ENCODE data around the gene KCND3. TPM values are rescaled to one million over a fixed set of nuclear protein-coding genes. Genes with fewer than 3 reads are reported as not detected.

Gene KCND3
- total and polyA plus RNA-seq, 12 donors: 0.39 to 6.7 (median 3.1) TPM

DNA sequence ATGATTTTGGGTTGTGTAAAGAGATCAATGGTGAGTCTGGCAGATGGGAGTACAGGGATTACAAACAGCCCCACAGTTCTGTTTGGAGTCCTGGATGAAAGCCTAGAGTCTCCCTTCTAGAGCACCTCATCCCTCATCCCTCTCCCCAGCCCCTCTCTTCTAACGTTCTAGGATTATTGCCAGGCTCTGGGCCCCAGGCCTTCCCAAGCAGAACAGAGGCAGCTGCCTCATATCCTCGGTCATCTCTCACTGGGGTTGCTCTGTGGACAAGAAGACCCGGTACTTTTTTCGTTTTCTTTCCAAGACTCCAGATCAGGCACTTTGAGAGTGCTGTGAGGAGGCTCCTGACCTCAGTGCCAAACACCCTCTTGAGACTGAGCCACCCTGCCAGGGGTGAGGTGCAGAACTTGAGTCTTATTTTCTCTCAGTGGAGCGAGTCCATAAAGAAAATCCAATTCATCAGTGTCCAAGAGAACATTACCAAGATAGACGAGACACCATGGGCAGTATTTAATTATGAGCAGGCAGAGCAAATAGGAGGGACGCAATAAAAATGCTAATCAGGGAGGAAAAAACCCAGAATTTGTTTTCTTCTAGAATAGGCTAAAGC is 17.1 kb upstream of the KCND3 start:
- Histone ChIP-seq H3K4me1 (replicated peaks in 1 of 2) (peaks cover 0 to 3% of the 10 kb centered on the region in 2 donors), H3K4me3 (no peak overlapping the region), H3K27me3 (no peaks in the 10 kb centered on the region), H3K27ac (no peak overlapping the region), H3K9me3 (replicated peaks in 1 of 3) (no peaks in the 10 kb centered on the region), H3K36me3 (replicated peaks in 1 of 2) (no peaks in the 10 kb centered on the region)
- intact Hi-C loops (cut with DNase I): no loop called here
- 68 to 78% (median 76%) methylated on average over 7 of the region's 7 CpGs for WGBS, 4 donors
- TF ChIP-seq, protein P1, sequence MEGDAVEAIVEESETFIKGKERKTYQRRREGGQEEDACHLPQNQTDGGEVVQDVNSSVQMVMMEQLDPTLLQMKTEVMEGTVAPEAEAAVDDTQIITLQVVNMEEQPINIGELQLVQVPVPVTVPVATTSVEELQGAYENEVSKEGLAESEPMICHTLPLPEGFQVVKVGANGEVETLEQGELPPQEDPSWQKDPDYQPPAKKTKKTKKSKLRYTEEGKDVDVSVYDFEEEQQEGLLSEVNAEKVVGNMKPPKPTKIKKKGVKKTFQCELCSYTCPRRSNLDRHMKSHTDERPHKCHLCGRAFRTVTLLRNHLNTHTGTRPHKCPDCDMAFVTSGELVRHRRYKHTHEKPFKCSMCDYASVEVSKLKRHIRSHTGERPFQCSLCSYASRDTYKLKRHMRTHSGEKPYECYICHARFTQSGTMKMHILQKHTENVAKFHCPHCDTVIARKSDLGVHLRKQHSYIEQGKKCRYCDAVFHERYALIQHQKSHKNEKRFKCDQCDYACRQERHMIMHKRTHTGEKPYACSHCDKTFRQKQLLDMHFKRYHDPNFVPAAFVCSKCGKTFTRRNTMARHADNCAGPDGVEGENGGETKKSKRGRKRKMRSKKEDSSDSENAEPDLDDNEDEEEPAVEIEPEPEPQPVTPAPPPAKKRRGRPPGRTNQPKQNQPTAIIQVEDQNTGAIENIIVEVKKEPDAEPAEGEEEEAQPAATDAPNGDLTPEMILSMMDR (IDR thresholded peaks at IDR 0.05): no peak
- TF ChIP-seq POLR2A (IDR thresholded peaks at IDR 0.05): no peak
- no peak for DNase-seq

DNA sequence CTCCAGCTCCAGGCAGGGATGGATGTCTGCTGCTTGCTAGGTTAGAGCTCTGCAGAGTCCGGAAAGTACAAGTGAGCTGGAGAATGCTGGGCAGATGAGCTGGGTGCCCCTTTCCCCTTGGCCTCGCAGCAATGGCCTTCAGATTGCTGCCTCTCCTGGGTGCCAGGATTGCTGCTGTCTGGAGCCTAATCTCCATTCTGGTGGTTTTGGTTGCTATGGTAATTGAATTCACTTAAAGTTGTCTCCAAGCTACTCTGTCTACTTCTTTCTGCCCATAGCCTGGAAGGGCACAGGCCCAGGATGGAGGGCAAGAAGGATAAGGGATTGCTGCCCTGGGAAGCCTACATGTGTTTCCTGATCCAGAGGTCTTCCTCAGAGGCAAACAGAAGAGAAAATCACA is 14.6 kb upstream of the KCND3 start:
- no peak overlapping the region for H3K27ac ChIP-seq
- no peaks in the 10 kb centered on the region for H3K9me3 ChIP-seq (replicated peaks in 1 of 3)
- intact Hi-C loops (cut with DNase I): no loop called here
- no peaks in the 10 kb centered on the region for H3K4me1 ChIP-seq (replicated peaks in 1 of 2)
- no peak for TF ChIP-seq POLR2A (IDR thresholded peaks at IDR 0.05)
- no peaks in the 10 kb centered on the region for H3K27me3 ChIP-seq
- no peak for DNase-seq
- H3K36me3 ChIP-seq (replicated peaks in 1 of 2): no peaks in the 10 kb centered on the region
- WGBS, 4 donors: 61 to 100% (median 79%) methylated on average over 1 to 2 of the region's 2 CpGs
- H3K4me3 ChIP-seq: no peak overlapping the region

DNA sequence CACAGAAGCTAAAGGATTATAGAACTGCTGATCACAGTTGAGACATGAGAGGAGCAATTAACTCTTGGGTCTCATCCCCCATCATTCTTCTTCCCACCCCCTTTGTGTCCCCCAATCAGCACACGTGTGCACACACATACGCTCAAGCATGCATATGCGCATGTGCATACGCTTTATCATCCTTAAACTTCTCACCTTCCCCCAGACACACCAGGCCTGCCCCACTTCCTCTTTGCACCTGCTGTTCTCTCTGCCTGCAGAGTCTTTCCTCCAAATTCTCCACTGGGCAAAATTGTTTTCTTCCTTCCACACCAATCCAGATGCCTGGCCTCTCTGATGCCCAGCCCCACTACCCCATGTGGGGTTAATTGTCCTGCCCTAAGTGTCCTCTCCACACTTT is 13.0 kb upstream of the KCND3 start:
- no peaks in the 10 kb centered on the region for H3K9me3 ChIP-seq (replicated peaks in 1 of 3)
- no peak for DNase-seq
- no peaks in the 10 kb centered on the region for H3K27me3 ChIP-seq
- intact Hi-C loops (cut with DNase I): no loop called here
- H3K4me3 ChIP-seq: no peak overlapping the region
- no peak overlapping the region for H3K27ac ChIP-seq
- TF ChIP-seq, protein P1 (IDR thresholded peaks at IDR 0.05): no peak
- TF ChIP-seq POLR2A (IDR thresholded peaks at IDR 0.05): no peak
- H3K36me3 ChIP-seq (replicated peaks in 1 of 2): no peaks in the 10 kb centered on the region
- WGBS, 4 donors: 71 to 75% (median 74%) methylated on average over 4 of the region's 4 CpGs
- H3K4me1 ChIP-seq (replicated peaks in 1 of 2): no peaks in the 10 kb centered on the region

DNA sequence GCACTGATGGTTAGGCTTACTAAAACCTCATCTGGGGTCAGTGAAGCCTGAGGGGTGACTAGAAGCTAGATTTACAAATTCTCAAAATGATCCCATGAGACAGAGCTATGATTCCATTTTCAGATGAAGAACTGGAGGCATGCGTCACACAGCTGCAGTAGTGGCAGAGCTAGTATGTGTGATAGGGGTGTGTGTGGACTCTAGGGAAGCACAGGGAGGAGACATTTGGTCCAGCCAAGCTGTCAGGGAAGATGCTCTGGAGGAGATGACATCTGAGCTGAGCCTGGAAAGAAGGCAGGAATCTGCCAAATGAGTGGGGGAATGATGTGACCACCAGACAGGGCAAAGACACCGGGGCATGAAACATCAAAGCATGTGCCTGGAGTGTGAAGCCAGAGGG is 12.0 kb upstream of the KCND3 start:
- Histone ChIP-seq H3K27me3 (no peaks in the 10 kb centered on the region), H3K27ac (no peak overlapping the region), H3K4me1 (replicated peaks in 1 of 2) (no peaks in the 10 kb centered on the region), H3K9me3 (replicated peaks in 1 of 3) (no peaks in the 10 kb centered on the region), H3K36me3 (replicated peaks in 1 of 2) (no peaks in the 10 kb centered on the region), H3K4me3 (no peak overlapping the region)
- no peak for DNase-seq
- intact Hi-C loops (cut with DNase I): no loop called here
- 70 to 78% (median 75%) methylated on average over 2 of the region's 2 CpGs for WGBS, 4 donors
- TF ChIP-seq, protein P1 (IDR thresholded peaks at IDR 0.05): no peak
- TF ChIP-seq POLR2A (IDR thresholded peaks at IDR 0.05): no peak

DNA sequence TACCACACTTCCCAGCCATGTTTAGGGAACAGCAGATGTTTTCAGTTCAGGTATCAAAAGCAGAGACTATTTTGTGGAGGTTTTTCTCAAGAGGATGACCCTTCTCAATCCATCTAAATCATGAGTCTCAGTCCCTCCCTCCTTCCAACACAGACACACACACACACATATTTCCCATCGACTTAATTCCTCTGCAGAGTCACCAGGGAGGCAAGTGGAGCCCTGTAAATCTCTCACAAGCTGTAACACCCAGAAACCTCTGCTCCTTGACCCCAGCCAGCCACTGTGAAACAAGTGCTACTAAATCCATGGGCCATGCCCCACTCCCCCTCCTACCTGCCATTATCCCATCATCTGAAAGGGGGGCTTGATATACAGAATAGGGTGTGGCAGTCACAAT is 10.6 kb upstream of the KCND3 start:
- TF ChIP-seq, protein P1 (IDR thresholded peaks at IDR 0.05): no peak
- no peak for TF ChIP-seq POLR2A (IDR thresholded peaks at IDR 0.05)
- Histone ChIP-seq H3K36me3 (replicated peaks in 1 of 2) (no peaks in the 10 kb centered on the region), H3K4me3 (no peak overlapping the region), H3K4me1 (replicated peaks in 1 of 2) (no peaks in the 10 kb centered on the region), H3K9me3 (replicated peaks in 1 of 3) (no peaks in the 10 kb centered on the region), H3K27ac (no peak overlapping the region), H3K27me3 (no peaks in the 10 kb centered on the region)
- intact Hi-C loops (cut with DNase I): no loop called here
- no peak for DNase-seq
- WGBS, 4 donors: 21 to 41% (median 31%) methylated on average over 1 of the region's 1 CpG
